GM23338 (cell line): ENCODE results near the gene ZNF283. TPM values are rescaled to one million over a fixed set of nuclear protein-coding genes. Genes with fewer than 3 reads are reported as not detected.

Experiments
- ATAC-seq: fragments of 200-7000 bp; cut with Tn5 transposase; 3 replicates; pipeline ENCODE4 v1.9.1; 2020
- DNase-seq: peaks from one replicate; pipeline ENCODE4 v3.0.0-alpha.2; 2015; ENCODE audit warnings: low spot score
- H2AFZ ChIP-seq: fragments of 200-600 bp; sonication (generic); 2 replicates; pipeline ENCODE4 v1.8.0; 2016; ENCODE audit warnings: antibody characterized with exemption, mild to moderate bottlenecking, moderate library complexity
- H3F3A ChIP-seq: fragments of 200-600 bp; sonication (generic); replicated peaks from 2 replicates; pipeline ENCODE4 v1.8.0; 2017; ENCODE audit warnings: antibody characterized with exemption, mixed run types, low read depth
- H3K27ac ChIP-seq: fragments of 200-600 bp; sonication (generic); 2 replicates; pipeline ENCODE4 v1.6.1; 2016; ENCODE audit warnings: low read depth
- H3K27me3 ChIP-seq: fragments of 200-600 bp; sonication (generic); 2 replicates; pipeline ENCODE4 v1.8.0; 2016; ENCODE audit warnings: mild to moderate bottlenecking, mixed run types, moderate library complexity; ENCODE audit not compliant: insufficient read depth
- H3K36me3 ChIP-seq: fragments of 200-600 bp; sonication (generic); 2 replicates; pipeline ENCODE4 v1.8.0; 2016; ENCODE audit warnings: mild to moderate bottlenecking; ENCODE audit not compliant: insufficient read depth
- H3K4me1 ChIP-seq: fragments of 200-600 bp; sonication (generic); 2 replicates; pipeline ENCODE4 v1.8.0; 2016; ENCODE audit warnings: mild to moderate bottlenecking, moderate library complexity; ENCODE audit not compliant: insufficient read depth
- H3K4me2 ChIP-seq: fragments of 200-600 bp; sonication (generic); 2 replicates; pipeline ENCODE4 v1.7.1; 2017; ENCODE audit warnings: mixed run types
- H3K4me3 ChIP-seq: fragments of 200-600 bp; sonication (generic); 2 replicates; pipeline ENCODE4 v1.6.1; 2016; ENCODE audit warnings: mixed run types
- H3K79me2 ChIP-seq: fragments of 200-600 bp; sonication (generic); replicated peaks from 2 replicates; pipeline ENCODE4 v1.8.0; 2017; ENCODE audit warnings: mild to moderate bottlenecking; ENCODE audit not compliant: insufficient read depth
- H3K9me2 ChIP-seq: fragments of 200-600 bp; sonication (generic); 2 replicates; pipeline ENCODE4 v1.8.0; 2017; ENCODE audit not compliant: insufficient read depth
- H4K20me1 ChIP-seq: fragments of 200-600 bp; sonication (generic); replicated peaks from 2 replicates; pipeline ENCODE4 v1.8.0; 2017; ENCODE audit warnings: mild to moderate bottlenecking; ENCODE audit not compliant: insufficient read depth
- H3K27ac Mint-ChIP-seq: 2 replicates; pipeline ENCODE4 v1.8.0; 2020; ENCODE audit warnings: inconsistent platforms, mild to moderate bottlenecking, moderate library complexity, mixed read lengths
- H3K27me3 Mint-ChIP-seq: 3 replicates; pipeline ENCODE4 v1.8.0; 2022; ENCODE audit warnings: low read depth, mild to moderate bottlenecking, moderate library complexity, mixed read lengths, inconsistent platforms; ENCODE audit not compliant: insufficient read depth, poor library complexity
- H3K36me3 Mint-ChIP-seq: 3 replicates; pipeline ENCODE4 v1.8.0; 2021; ENCODE audit warnings: low read depth, mild to moderate bottlenecking, inconsistent platforms, moderate library complexity, mixed read lengths
- H3K4me1 Mint-ChIP-seq: 3 replicates; pipeline ENCODE4 v1.8.0; 2020; ENCODE audit warnings: mild to moderate bottlenecking, inconsistent platforms, mixed read lengths
- H3K4me3 Mint-ChIP-seq: 3 replicates; pipeline ENCODE4 v1.8.0; 2021; ENCODE audit warnings: moderate library complexity, mild to moderate bottlenecking, inconsistent platforms, mixed read lengths
- H3K9me3 Mint-ChIP-seq: 3 replicates; pipeline ENCODE4 v1.8.0; 2020; ENCODE audit warnings: moderate library complexity, mild to moderate bottlenecking, inconsistent platforms, mixed read lengths
- CREB1 ChIP-seq: fragments of 250-450 bp; sonication (Bioruptor Pico); IDR thresholded peaks from 2 replicates; pipeline ENCODE4 v1.5.0; 2020; ENCODE audit warnings: low read depth, mild to moderate bottlenecking, moderate library complexity
- EZH2 ChIP-seq: fragments of 200-600 bp; sonication (generic); IDR thresholded peaks from one replicate; pipeline ENCODE4 v1.8.0; 2017; ENCODE audit warnings: antibody characterized with exemption, mild to moderate bottlenecking, low read depth; ENCODE audit not compliant: unreplicated experiment
- EZH2phosphoT487 ChIP-seq: fragments of 200-600 bp; sonication (generic); IDR thresholded peaks from one replicate; pipeline ENCODE4 v1.8.1; 2018; ENCODE audit warnings: antibody characterized with exemption; ENCODE audit not compliant: unreplicated experiment
- JUNB ChIP-seq: IDR thresholded peaks from one replicate; pipeline ENCODE4 v1.6.1; 2016; ENCODE audit warnings: antibody characterized with exemption; ENCODE audit not compliant: unreplicated experiment
- NANOG ChIP-seq: IDR thresholded peaks from 2 replicates; pipeline ENCODE4 v1.6.1; 2016; ENCODE audit warnings: antibody characterized with exemption, borderline replicate concordance
- POLR2AphosphoS5 ChIP-seq: IDR thresholded peaks from 2 replicates; pipeline ENCODE4 v1.6.1; 2016; ENCODE audit warnings: antibody characterized with exemption, low read depth
- STAT1 ChIP-seq: IDR thresholded peaks from one replicate; pipeline ENCODE4 v1.6.1; 2016; ENCODE audit warnings: antibody characterized with exemption; ENCODE audit not compliant: unreplicated experiment
- ZNF114 ChIP-seq: fragments of 250-450 bp; sonication (Bioruptor Pico); IDR thresholded peaks from 2 replicates; pipeline ENCODE4 v1.5.0; 2020; ENCODE audit warnings: mild to moderate bottlenecking, moderate library complexity
- polyA plus RNA-seq: library from polyadenylated mRNA; unstranded; fragments of >200 nt; fragmentation: Nextera tagmentation; extraction: Ambion mirVana; gene quantifications from 2 replicates; pipeline ENCODE4 v1.2.1, GENCODE V29; 2016
- total RNA-seq: library from RNA; depleted of rRNA; stranded (reverse); fragments of >200 nt; shearing (Covaris generic); gene quantifications from 2 replicates; pipeline ENCODE4 v1.2.3, GENCODE V29; 2014
- TF ChIP-seq, protein P1 (sequence below): IDR thresholded peaks from one replicate; pipeline ENCODE4 v1.6.1; 2018; ENCODE audit warnings: antibody characterized with exemption; ENCODE audit not compliant: unreplicated experiment
- TF ChIP-seq, protein P2 (sequence below), 2 experiments: fragments of 200-600 bp in 1 of 2; sonication (generic) in 1 of 2; conservative IDR thresholded peaks; 2 replicates each; pipeline versions ENCODE4 v1.5.1 to v1.6.1; 2016 to 2017; ENCODE audit warnings: antibody characterized with exemption in 2 of 2, low read depth in 2 of 2, mild to moderate bottlenecking in 2 of 2, moderate library complexity in 1 of 2
- TF ChIP-seq, protein P3 (sequence below): fragments of 250-450 bp; sonication (Bioruptor Pico); IDR thresholded peaks from 2 replicates; pipeline ENCODE4 v1.5.0; 2020; ENCODE audit warnings: mild to moderate bottlenecking, moderate library complexity

ZNF283 gene
- total and polyA plus RNA-seq, 2 experiments from 2014 or later, result 3.1 to 12.0 TPM

DNA sequence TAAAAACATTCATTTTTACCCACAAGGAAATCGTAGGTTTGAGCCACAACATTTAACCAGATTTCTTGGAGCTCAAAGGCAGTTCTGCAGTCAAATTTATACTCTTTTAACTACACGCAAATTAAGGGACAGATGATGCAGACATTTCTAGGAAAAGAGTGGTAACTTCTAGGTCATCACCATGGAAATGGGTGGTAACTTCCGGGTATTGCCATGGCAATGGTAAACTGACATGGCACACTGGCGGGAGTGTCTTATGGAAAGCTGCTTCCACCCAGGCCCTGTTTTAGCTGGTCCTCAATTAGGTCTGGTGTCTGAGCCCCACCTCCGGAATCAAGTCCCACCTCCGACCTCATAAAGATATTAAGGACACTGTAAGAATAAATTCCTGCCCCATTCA lies 14.4 kb upstream of the ZNF283 start (continued):
- TF ChIP-seq, protein P1, sequence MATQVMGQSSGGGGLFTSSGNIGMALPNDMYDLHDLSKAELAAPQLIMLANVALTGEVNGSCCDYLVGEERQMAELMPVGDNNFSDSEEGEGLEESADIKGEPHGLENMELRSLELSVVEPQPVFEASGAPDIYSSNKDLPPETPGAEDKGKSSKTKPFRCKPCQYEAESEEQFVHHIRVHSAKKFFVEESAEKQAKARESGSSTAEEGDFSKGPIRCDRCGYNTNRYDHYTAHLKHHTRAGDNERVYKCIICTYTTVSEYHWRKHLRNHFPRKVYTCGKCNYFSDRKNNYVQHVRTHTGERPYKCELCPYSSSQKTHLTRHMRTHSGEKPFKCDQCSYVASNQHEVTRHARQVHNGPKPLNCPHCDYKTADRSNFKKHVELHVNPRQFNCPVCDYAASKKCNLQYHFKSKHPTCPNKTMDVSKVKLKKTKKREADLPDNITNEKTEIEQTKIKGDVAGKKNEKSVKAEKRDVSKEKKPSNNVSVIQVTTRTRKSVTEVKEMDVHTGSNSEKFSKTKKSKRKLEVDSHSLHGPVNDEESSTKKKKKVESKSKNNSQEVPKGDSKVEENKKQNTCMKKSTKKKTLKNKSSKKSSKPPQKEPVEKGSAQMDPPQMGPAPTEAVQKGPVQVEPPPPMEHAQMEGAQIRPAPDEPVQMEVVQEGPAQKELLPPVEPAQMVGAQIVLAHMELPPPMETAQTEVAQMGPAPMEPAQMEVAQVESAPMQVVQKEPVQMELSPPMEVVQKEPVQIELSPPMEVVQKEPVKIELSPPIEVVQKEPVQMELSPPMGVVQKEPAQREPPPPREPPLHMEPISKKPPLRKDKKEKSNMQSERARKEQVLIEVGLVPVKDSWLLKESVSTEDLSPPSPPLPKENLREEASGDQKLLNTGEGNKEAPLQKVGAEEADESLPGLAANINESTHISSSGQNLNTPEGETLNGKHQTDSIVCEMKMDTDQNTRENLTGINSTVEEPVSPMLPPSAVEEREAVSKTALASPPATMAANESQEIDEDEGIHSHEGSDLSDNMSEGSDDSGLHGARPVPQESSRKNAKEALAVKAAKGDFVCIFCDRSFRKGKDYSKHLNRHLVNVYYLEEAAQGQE, result no peak
- TF ChIP-seq, protein P2, sequence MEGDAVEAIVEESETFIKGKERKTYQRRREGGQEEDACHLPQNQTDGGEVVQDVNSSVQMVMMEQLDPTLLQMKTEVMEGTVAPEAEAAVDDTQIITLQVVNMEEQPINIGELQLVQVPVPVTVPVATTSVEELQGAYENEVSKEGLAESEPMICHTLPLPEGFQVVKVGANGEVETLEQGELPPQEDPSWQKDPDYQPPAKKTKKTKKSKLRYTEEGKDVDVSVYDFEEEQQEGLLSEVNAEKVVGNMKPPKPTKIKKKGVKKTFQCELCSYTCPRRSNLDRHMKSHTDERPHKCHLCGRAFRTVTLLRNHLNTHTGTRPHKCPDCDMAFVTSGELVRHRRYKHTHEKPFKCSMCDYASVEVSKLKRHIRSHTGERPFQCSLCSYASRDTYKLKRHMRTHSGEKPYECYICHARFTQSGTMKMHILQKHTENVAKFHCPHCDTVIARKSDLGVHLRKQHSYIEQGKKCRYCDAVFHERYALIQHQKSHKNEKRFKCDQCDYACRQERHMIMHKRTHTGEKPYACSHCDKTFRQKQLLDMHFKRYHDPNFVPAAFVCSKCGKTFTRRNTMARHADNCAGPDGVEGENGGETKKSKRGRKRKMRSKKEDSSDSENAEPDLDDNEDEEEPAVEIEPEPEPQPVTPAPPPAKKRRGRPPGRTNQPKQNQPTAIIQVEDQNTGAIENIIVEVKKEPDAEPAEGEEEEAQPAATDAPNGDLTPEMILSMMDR (conservative IDR thresholded peaks at IDR 0.05; ENCODE audit: low read depth in 2 of 2), result no peak
- TF ChIP-seq EZH2phosphoT487, result no peak
- TF ChIP-seq STAT1, result no peak
- TF ChIP-seq POLR2AphosphoS5, result no peak
- TF ChIP-seq JUNB, result no peak

DNA sequence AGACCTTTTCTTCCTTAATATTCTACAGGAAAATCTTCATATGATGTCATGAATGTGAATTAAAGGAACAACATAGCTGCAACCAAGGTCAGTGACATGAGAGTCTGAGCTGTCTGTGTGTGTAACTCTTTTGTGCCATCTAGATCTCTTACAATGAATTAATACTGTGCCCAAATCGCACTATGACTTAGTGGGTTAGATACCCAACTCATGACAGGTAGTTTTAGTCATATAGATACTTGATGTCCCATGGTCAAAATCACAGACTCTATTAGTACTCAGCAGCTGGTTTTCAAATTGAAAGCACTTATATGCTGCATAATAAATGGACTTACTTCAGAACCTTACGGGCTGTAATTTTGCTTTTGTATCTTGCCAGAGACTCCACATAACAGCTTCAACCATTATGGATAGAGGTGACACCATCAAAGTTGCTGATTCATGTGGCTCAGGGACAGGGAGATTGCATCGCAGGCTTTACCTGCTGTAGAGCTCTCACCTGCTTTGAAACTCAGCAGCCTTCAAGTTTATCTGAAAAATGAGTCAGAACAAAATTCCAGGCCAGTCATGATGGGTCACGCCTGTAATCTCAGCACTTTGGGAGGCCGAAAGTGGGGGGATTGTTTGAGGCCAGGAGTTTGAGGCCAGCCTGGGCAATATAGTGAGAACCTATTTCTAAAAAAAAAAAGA lies 12.3 kb upstream of the ZNF283 start:
- H3K4me3 ChIP-seq, result no peak overlapping the region
- DNase-seq (no peak), ATAC-seq (no peak)
- no peak overlapping the region for H2AFZ ChIP-seq
- H4K20me1 ChIP-seq, result no peaks in the 10 kb centered on the region
- Mint-ChIP-seq H3K27ac (no peak overlapping the region), H3K4me1 (no peaks in the 10 kb centered on the region), H3K36me3 (no peaks in the 10 kb centered on the region), H3K27me3 (peaks cover 6% of the 10 kb centered on the region), H3K4me3 (no peak overlapping the region), H3K9me3 (peaks cover 33% of the 10 kb centered on the region)
- no peaks in the 10 kb centered on the region for H3K4me1 ChIP-seq
- H3K27me3 ChIP-seq, result peaks cover 9% of the 10 kb centered on the region
- no peak overlapping the region for H3K27ac ChIP-seq
- no peaks in the 10 kb centered on the region for H3F3A ChIP-seq
- H3K9me2 ChIP-seq, result peaks cover 7% of the 10 kb centered on the region; the same call in 1 of the 2 replicates
- H3K36me3 ChIP-seq, result no peaks in the 10 kb centered on the region
- no peaks in the 10 kb centered on the region for H3K79me2 ChIP-seq
- H3K4me2 ChIP-seq, result no peak overlapping the region
- TF ChIP-seq JUNB (no peak), EZH2phosphoT487 (no peak), CREB1 (CRISPR knock-in tag) (no peak), POLR2AphosphoS5 (no peak), EZH2 (no peak), ZNF114 (CRISPR knock-in tag) (no peak), NANOG (no peak)
- TF ChIP-seq, protein P3, sequence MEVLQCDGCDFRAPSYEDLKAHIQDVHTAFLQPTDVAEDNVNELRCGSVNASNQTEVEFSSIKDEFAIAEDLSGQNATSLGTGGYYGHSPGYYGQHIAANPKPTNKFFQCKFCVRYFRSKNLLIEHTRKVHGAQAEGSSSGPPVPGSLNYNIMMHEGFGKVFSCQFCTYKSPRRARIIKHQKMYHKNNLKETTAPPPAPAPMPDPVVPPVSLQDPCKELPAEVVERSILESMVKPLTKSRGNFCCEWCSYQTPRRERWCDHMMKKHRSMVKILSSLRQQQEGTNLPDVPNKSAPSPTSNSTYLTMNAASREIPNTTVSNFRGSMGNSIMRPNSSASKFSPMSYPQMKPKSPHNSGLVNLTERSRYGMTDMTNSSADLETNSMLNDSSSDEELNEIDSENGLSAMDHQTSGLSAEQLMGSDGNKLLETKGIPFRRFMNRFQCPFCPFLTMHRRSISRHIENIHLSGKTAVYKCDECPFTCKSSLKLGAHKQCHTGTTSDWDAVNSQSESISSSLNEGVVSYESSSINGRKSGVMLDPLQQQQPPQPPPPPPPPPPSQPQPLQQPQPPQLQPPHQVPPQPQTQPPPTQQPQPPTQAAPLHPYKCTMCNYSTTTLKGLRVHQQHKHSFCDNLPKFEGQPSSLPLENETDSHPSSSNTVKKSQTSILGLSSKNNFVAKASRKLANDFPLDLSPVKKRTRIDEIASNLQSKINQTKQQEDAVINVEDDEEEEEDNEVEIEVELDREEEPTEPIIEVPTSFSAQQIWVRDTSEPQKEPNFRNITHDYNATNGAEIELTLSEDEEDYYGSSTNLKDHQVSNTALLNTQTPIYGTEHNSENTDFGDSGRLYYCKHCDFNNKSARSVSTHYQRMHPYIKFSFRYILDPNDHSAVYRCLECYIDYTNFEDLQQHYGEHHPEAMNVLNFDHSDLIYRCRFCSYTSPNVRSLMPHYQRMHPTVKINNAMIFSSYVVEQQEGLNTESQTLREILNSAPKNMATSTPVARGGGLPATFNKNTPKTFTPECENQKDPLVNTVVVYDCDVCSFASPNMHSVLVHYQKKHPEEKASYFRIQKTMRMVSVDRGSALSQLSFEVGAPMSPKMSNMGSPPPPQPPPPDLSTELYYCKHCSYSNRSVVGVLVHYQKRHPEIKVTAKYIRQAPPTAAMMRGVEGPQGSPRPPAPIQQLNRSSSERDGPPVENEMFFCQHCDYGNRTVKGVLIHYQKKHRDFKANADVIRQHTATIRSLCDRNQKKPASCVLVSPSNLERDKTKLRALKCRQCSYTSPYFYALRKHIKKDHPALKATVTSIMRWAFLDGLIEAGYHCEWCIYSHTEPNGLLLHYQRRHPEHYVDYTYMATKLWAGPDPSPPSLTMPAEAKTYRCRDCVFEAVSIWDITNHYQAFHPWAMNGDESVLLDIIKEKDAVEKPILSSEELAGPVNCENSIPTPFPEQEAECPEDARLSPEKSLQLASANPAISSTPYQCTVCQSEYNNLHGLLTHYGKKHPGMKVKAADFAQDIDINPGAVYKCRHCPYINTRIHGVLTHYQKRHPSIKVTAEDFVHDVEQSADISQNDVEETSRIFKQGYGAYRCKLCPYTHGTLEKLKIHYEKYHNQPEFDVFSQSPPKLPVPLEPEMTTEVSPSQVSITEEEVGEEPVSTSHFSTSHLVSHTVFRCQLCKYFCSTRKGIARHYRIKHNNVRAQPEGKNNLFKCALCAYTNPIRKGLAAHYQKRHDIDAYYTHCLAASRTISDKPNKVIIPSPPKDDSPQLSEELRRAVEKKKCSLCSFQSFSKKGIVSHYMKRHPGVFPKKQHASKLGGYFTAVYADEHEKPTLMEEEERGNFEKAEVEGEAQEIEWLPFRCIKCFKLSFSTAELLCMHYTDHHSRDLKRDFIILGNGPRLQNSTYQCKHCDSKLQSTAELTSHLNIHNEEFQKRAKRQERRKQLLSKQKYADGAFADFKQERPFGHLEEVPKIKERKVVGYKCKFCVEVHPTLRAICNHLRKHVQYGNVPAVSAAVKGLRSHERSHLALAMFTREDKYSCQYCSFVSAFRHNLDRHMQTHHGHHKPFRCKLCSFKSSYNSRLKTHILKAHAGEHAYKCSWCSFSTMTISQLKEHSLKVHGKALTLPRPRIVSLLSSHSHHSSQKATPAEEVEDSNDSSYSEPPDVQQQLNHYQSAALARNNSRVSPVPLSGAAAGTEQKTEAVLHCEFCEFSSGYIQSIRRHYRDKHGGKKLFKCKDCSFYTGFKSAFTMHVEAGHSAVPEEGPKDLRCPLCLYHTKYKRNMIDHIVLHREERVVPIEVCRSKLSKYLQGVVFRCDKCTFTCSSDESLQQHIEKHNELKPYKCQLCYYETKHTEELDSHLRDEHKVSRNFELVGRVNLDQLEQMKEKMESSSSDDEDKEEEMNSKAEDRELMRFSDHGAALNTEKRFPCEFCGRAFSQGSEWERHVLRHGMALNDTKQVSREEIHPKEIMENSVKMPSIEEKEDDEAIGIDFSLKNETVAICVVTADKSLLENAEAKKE, result no peak
